SK-N-SH treated with all-trans-retinoic acid at 6 μM for 48 hours (cell line): ENCODE results near the gene FPR3.

Experiments
- ISL1 ChIP-seq: fragments of 250-450 bp; sonication (Bioruptor Pico); IDR thresholded peaks from 2 replicates; pipeline ENCODE4 v2.1.2; 2022; ENCODE audit warnings: mild to moderate bottlenecking, moderate library complexity
- ZFP30 ChIP-seq: fragments of 450-650 bp; formaldehyde crosslinking; IDR thresholded peaks from 2 replicates; pipeline ENCODE4 v1.5.0; 2022; ENCODE audit warnings: mild to moderate bottlenecking, moderate library complexity
- ZNF70 ChIP-seq: fragments of 450-650 bp; formaldehyde crosslinking; IDR thresholded peaks from 2 replicates; pipeline ENCODE4 v1.5.0; 2020; ENCODE audit warnings: mild to moderate bottlenecking, moderate library complexity
- TF ChIP-seq, protein P1 (sequence below): fragments of 250-450 bp; sonication (Bioruptor Pico); IDR thresholded peaks from 2 replicates; pipeline ENCODE4 v1.8.0; 2020; ENCODE audit warnings: mild to moderate bottlenecking, moderate library complexity, borderline replicate concordance

DNA sequence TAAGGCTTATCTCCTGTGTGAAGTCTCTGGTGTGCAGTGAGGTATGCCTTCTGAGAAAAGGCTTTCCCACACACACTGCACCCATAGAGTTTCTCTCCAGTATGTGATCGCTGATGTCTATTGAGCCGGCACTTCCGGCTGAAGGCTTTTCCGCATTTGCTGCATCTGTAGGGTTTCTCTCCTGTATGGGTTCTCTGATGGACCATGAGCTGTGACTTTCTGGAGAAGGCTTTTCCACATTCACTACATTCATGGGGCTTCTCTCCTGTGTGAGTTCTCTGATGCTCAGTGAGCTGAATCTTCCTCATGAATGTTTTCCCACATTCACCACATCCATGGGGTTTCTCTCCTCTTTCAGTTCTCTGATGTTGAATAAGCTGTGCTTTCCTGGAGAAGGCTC lies 78.1 kb downstream of the FPR3 start:
- TF ChIP-seq, protein P1, sequence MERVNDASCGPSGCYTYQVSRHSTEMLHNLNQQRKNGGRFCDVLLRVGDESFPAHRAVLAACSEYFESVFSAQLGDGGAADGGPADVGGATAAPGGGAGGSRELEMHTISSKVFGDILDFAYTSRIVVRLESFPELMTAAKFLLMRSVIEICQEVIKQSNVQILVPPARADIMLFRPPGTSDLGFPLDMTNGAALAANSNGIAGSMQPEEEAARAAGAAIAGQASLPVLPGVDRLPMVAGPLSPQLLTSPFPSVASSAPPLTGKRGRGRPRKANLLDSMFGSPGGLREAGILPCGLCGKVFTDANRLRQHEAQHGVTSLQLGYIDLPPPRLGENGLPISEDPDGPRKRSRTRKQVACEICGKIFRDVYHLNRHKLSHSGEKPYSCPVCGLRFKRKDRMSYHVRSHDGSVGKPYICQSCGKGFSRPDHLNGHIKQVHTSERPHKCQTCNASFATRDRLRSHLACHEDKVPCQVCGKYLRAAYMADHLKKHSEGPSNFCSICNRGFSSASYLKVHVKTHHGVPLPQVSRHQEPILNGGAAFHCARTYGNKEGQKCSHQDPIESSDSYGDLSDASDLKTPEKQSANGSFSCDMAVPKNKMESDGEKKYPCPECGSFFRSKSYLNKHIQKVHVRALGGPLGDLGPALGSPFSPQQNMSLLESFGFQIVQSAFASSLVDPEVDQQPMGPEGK, result no peak
- TF ChIP-seq ZNF70 (CRISPR knock-in tag) (no peak), ISL1 (CRISPR knock-in tag) (no peak), ZFP30 (CRISPR knock-in tag) (no peak)
